MCF 10A (cell line): Measurements from ENCODE around the gene NUP62. TPM values are rescaled to one million over a fixed set of nuclear protein-coding genes. Genes with fewer than 3 reads are reported as not detected.

ENCODE experiments used
- BruUV-seq: library from RNA; stranded (reverse); fragments of 400-500 nt; replicated peaks from 2 replicates; lab custom pipeline; 2021; lab: Mats Ljungman, UMichigan
- CTCF ChIA-PET: fragments of 300-600 bp; sonication (Branson Sonifier 250); formaldehyde crosslinking; extraction: SDS; loops from one replicate; lab custom pipeline; 2021; ENCODE audit warnings: antibody characterized with exemption, inconsistent platforms; lab: Yijun Ruan, JAX
- POLR2A ChIA-PET: fragments of 300-600, 350-650 bp; sonication (Branson Sonifier 250); formaldehyde crosslinking; extraction: SDS; loops from one replicate; lab custom pipeline; 2020; ENCODE audit warnings: antibody characterized with exemption, inconsistent platforms; lab: Yijun Ruan, JAX
- DNase-seq: peaks from one replicate; pipeline ENCODE4 v3.0.0-alpha.2; 2018; ENCODE audit not compliant: unreplicated experiment
- H3K27ac Mint-ChIP-seq: one replicate; pipeline ENCODE4 v1.8.0; 2022; ENCODE audit warnings: mild to moderate bottlenecking, low read depth, mixed read lengths; ENCODE audit not compliant: unreplicated experiment
- H3K27me3 Mint-ChIP-seq: one replicate; pipeline ENCODE4 v1.8.0; 2022; ENCODE audit warnings: mixed read lengths; ENCODE audit not compliant: insufficient read depth, unreplicated experiment
- H3K36me3 Mint-ChIP-seq: one replicate; pipeline ENCODE4 v1.8.0; 2022; ENCODE audit warnings: mild to moderate bottlenecking, moderate library complexity, mixed read lengths; ENCODE audit not compliant: insufficient read depth, unreplicated experiment
- H3K4me1 Mint-ChIP-seq: one replicate; pipeline ENCODE4 v1.8.0; 2022; ENCODE audit warnings: mixed read lengths; ENCODE audit not compliant: insufficient read depth, unreplicated experiment
- H3K4me3 Mint-ChIP-seq: one replicate; pipeline ENCODE4 v1.8.0; 2022; ENCODE audit warnings: mild to moderate bottlenecking, moderate library complexity, mixed read lengths; ENCODE audit not compliant: unreplicated experiment
- H3K9me3 Mint-ChIP-seq: one replicate; pipeline ENCODE4 v1.8.0; 2022; ENCODE audit warnings: mixed read lengths; ENCODE audit not compliant: unreplicated experiment
- CTCF ChIP-seq: fragments of 200-600 bp; IDR thresholded peaks from one replicate; pipeline ENCODE4 v1.8.0; 2022; ENCODE audit warnings: antibody characterized with exemption, mild to moderate bottlenecking; ENCODE audit not compliant: unreplicated experiment
- intact Hi-C: fragments of 100-400 bp; cut with micrococcal nuclease; formaldehyde crosslinking; loops from 2 replicates; pipeline ENCODE4 v1.14.1; 2022
- total RNA-seq: library from RNA; stranded (reverse); gene quantifications from 2 replicates; pipeline ENCODE4 v1.2.3, GENCODE V29; 2022

NUP62 gene
- total RNA-seq, 1 experiment from 2014 or later, result 44.9 TPM

DNA sequence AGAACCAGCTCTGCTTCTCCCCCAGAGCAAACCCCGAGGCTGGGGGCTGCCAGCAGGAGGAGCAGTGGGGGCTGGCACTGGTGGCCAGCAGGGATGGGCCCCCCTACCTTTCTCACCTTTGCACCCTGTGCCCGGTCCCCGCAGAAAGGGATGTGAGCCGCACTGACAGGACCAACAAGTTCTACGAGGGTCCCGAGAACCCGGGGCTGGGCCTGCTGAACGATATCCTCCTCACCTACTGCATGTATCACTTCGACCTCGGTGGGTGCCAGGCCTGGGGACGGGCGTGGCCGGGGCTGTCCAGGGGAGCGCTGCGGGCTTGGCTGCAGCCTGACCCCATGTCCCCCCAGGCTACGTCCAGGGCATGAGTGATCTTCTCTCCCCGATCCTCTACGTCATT is 45.2 kb downstream of the NUP62 start:
- Mint-ChIP-seq H3K9me3 (no peaks in the 10 kb centered on the region), H3K36me3 (peaks cover 69% of the 10 kb centered on the region), H3K4me3 (no peak overlapping the region), H3K27me3 (no peaks in the 10 kb centered on the region), H3K27ac (no peak overlapping the region), H3K4me1 (peaks cover under 1% of the 10 kb centered on the region)
- intact Hi-C loops, result no loop called here
- DNase-seq, result no peak
- CTCF ChIA-PET, result no interaction called here
- TF ChIP-seq CTCF, result no peak
- POLR2A ChIA-PET, result interaction anchor here (0.9 kb wide), 1 partner anchor 11 kb away, joined by 3 read pairs; no protein-coding TSS in a partner anchor
- no TSS peak for BruUV-seq

DNA sequence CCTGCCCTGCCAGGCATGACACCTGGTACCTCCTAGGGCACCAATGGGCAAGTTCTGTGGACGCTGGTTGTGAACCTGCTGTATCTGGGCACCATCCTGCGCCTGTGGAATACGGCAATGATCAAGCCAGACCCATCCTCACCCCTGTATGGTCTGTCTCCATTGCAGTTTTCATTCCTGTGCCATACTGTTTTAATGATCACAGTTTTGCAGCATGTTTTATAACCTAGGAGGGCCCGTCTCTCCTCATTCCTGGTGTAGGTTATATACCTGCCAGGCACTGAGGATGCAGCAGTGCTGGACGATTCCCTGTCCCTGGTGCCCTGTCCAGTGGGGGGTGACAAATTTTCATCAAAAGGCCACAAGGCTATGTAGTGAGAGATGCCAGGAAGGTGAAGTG is 46.2 kb downstream of the NUP62 start:
- Mint-ChIP-seq H3K4me3 (no peak overlapping the region), H3K36me3 (peaks cover 79% of the 10 kb centered on the region), H3K9me3 (no peaks in the 10 kb centered on the region), H3K27me3 (no peaks in the 10 kb centered on the region), H3K27ac (no peak overlapping the region), H3K4me1 (peaks cover 4% of the 10 kb centered on the region)
- intact Hi-C loops, result no loop called here
- BruUV-seq, result no TSS peak
- DNase-seq, result no peak
- ChIA-PET POLR2A (no interaction called here), CTCF (interaction anchor here (0.6 kb wide), 1 partner anchor 18 kb away, joined by 3 read pairs; no protein-coding TSS in a partner anchor)
- TF ChIP-seq CTCF, result no peak

GRCh38 chr19:49882643-49883042 is 46.7 kb downstream of the NUP62 start:
- Mint-ChIP-seq H3K27me3 (no peaks in the 10 kb centered on the region), H3K4me3 (no peak overlapping the region), H3K9me3 (no peaks in the 10 kb centered on the region), H3K27ac (no peak overlapping the region), H3K4me1 (peaks cover 4% of the 10 kb centered on the region), H3K36me3 (peaks cover 82% of the 10 kb centered on the region)
- POLR2A ChIA-PET, result no interaction called here
- intact Hi-C loops, result no loop called here
- no peak for DNase-seq
- BruUV-seq, result no TSS peak
- CTCF ChIA-PET, result interaction anchor here (0.6 kb wide), 1 partner anchor 17 kb away, joined by 3 read pairs; no protein-coding TSS in a partner anchor
- TF ChIP-seq CTCF, result no peak

GRCh38 chr19:49881672-49882394 is 47.5 kb downstream of the NUP62 start:
- CTCF ChIA-PET, result interaction anchor here (0.6 kb wide), 1 partner anchor 1215 kb away, joined by 3 read pairs; no protein-coding TSS in a partner anchor
- Mint-ChIP-seq H3K4me3 (no peak overlapping the region), H3K36me3 (peaks cover 82% of the 10 kb centered on the region)

More at GRCh38 chr19:49881672-49882394, 47.5 kb downstream of the NUP62 start:
- Mint-ChIP-seq H3K27me3 (no peaks in the 10 kb centered on the region), H3K4me1 (peaks cover 4% of the 10 kb centered on the region), H3K9me3 (no peaks in the 10 kb centered on the region), H3K27ac (no peak overlapping the region)
- BruUV-seq, result no TSS peak
- intact Hi-C loops, result no loop called here
- POLR2A ChIA-PET, result no interaction called here
- no peak for DNase-seq
- TF ChIP-seq CTCF, result no peak
